HCT116 (cell line): Measurements from ENCODE around the gene FFAR4. TPM values are rescaled to one million over a fixed set of nuclear protein-coding genes. Genes with fewer than 3 reads are reported as not detected.

Source experiments
- ATAC-seq: fragments of 200-7000 bp; cut with Tn5 transposase; 2 replicates; pipeline ENCODE4 v1.9.1; 2020; ENCODE audit warnings: mild to moderate bottlenecking, moderate library complexity
- BruUV-seq: library from RNA; stranded (reverse); fragments of 400-500 nt; replicated peaks from 2 replicates; lab custom pipeline; 2021; lab: Mats Ljungman, UMichigan
- CTCF ChIA-PET: fragments of 300-600 bp; sonication (Branson Sonifier 250); formaldehyde crosslinking; loops from one replicate; lab custom pipeline; 2021; ENCODE audit warnings: antibody characterized with exemption; lab: Charles Lee
- POLR2A ChIA-PET: fragments of 300-600, 350-600 bp; sonication (Branson Sonifier 250); formaldehyde crosslinking; loops from one replicate; lab custom pipeline; 2021; ENCODE audit warnings: antibody characterized with exemption; lab: Charles Lee
- RAD21 ChIA-PET, 2 experiments: fragments of 300-600 bp; sonication (Branson Sonifier 250); formaldehyde crosslinking; loops; one replicate each; lab custom pipeline; 2023; ENCODE audit warnings: low total read pairs in 2 of 2; ENCODE audit not compliant: uncharacterized antibody in 2 of 2, unreplicated experiment in 2 of 2, low non-redundant PET in 1 of 2; lab: Charles Lee
- DNase-seq: peaks from one replicate; pipeline ENCODE4 v3.0.0-alpha.2; 2010; ENCODE audit warnings: low read depth, low spot score
- H2AFZ ChIP-seq: fragments of 200-600 bp; shearing (Covaris generic), sonication (generic); 2 replicates; pipeline ENCODE4 v1.6.1; 2017; ENCODE audit warnings: low read depth, mixed run types, mixed read lengths, antibody characterized with exemption, low read length; ENCODE audit not compliant: poor library complexity, severe bottlenecking
- H3K27ac ChIP-seq: 2 replicates; pipeline ENCODE4 v1.5.1; 2012; ENCODE audit warnings: low read depth, low read length
- H3K27me3 ChIP-seq: fragments of 200-600 bp; sonication (generic); 2 replicates; pipeline ENCODE4 v1.6.1; 2016; ENCODE audit warnings: mixed run types, low read length, mixed read lengths; ENCODE audit not compliant: insufficient read depth
- H3K36me3 ChIP-seq, 2 experiments: fragments of 200-500 bp in 1 of 2; fragments of 200-600 bp in 1 of 2; sonication (Bioruptor generic) in 1 of 2; sonication (generic) in 1 of 2; 2 replicates each; pipeline versions ENCODE4 v1.5.1 to v1.6.1; 2014 to 2016; ENCODE audit warnings: low read length in 2 of 2, inconsistent platforms in 1 of 2, mixed read lengths in 1 of 2, mixed run types in 1 of 2; ENCODE audit not compliant: insufficient read depth in 2 of 2, control insufficient read depth in 1 of 2
- H3K4me1 ChIP-seq, 2 experiments: fragments of 200-600 bp in 1 of 2; sonication (generic) in 1 of 2; 2 replicates each; pipeline versions ENCODE4 v1.5.1 to v1.6.1; 2012 to 2017; ENCODE audit warnings: low read length in 2 of 2, inconsistent platforms in 1 of 2, mild to moderate bottlenecking in 1 of 2, mixed read lengths in 1 of 2, mixed run types in 1 of 2, moderate library complexity in 1 of 2; ENCODE audit not compliant: insufficient read depth in 2 of 2, control insufficient read depth in 1 of 2
- H3K4me2 ChIP-seq: fragments of 200-600 bp; sonication (generic); 2 replicates; pipeline ENCODE4 v1.6.1; 2017; ENCODE audit warnings: mixed run types, low read length, mixed read lengths
- H3K4me3 ChIP-seq, 2 experiments: fragments of 200-600 bp in 1 of 2; sonication (generic) in 1 of 2; replicated peaks in 1 of 2; 2 replicates each; pipeline ENCODE4 v1.5.1; 2011 to 2016; ENCODE audit warnings: low read length in 2 of 2, control low read depth in 1 of 2, low read depth in 1 of 2, mild to moderate bottlenecking in 1 of 2, mixed read lengths in 1 of 2, mixed run types in 1 of 2
- H3K79me2 ChIP-seq: fragments of 200-600 bp; sonication (generic); 2 replicates; pipeline ENCODE4 v1.6.1; 2017; ENCODE audit warnings: mild to moderate bottlenecking, mixed run types, low read length, moderate library complexity, mixed read lengths; ENCODE audit not compliant: insufficient read depth
- H3K9ac ChIP-seq: fragments of 200-600 bp; sonication (generic); 2 replicates; pipeline ENCODE4 v1.6.1; 2016; ENCODE audit warnings: low read length, mixed read lengths
- H3K9me2 ChIP-seq: fragments of 200-600 bp; sonication (generic), shearing (Covaris generic); 2 replicates; pipeline ENCODE4 v1.6.1; 2017; ENCODE audit warnings: mixed run types, mild to moderate bottlenecking, moderate library complexity; ENCODE audit not compliant: insufficient read depth
- H3K9me3 ChIP-seq, 2 experiments: fragments of 200-500 bp in 1 of 2; fragments of 200-600 bp in 1 of 2; sonication (Bioruptor generic) in 1 of 2; sonication (generic) in 1 of 2; 2 replicates each; pipeline ENCODE4 v1.6.1; 2014 to 2017; ENCODE audit warnings: low read length in 2 of 2, mixed read lengths in 2 of 2, inconsistent platforms in 1 of 2, low read depth in 1 of 2, mild to moderate bottlenecking in 1 of 2, mixed run types in 1 of 2, moderate library complexity in 1 of 2; ENCODE audit not compliant: control insufficient read depth in 1 of 2, insufficient read depth in 1 of 2
- H4K20me1 ChIP-seq: fragments of 200-600 bp; sonication (generic), shearing (Covaris generic); 2 replicates; pipeline ENCODE4 v1.6.1; 2017; ENCODE audit warnings: mixed run types, mild to moderate bottlenecking, moderate library complexity; ENCODE audit not compliant: insufficient read depth
- ATF3 ChIP-seq: IDR thresholded peaks from 2 replicates; pipeline ENCODE4 v1.6.1; 2012
- FOSL1 ChIP-seq: IDR thresholded peaks from 2 replicates; pipeline ENCODE4 v1.6.1; 2012; ENCODE audit warnings: low read depth
- JUND ChIP-seq: IDR thresholded peaks from 2 replicates; pipeline ENCODE4 v1.6.1; 2012
- MAX ChIP-seq: IDR thresholded peaks from 2 replicates; pipeline ENCODE4 v1.6.1; 2012
- POLR2A ChIP-seq: IDR thresholded peaks from 2 replicates; pipeline ENCODE4 v1.7.0; 2011; ENCODE audit warnings: borderline replicate concordance; ENCODE audit not compliant: insufficient read depth, insufficient read length; ENCODE audit errors: extremely low read depth
- TCF7L2 ChIP-seq: IDR thresholded peaks from 2 replicates; pipeline ENCODE4 v1.7.0; 2011; ENCODE audit warnings: borderline replicate concordance, inconsistent platforms; ENCODE audit not compliant: insufficient read depth, insufficient read length; ENCODE audit errors: extremely low read depth
- intact Hi-C: fragments of 100-400 bp; cut with micrococcal nuclease; formaldehyde crosslinking; loops from 2 replicates; pipeline ENCODE4 v1.10.0; 2022
- total RNA-seq: library from RNA; stranded (reverse); gene quantifications from one replicate; pipeline ENCODE4 v1.2.1, GENCODE V29; 2021; ENCODE audit not compliant: unreplicated experiment
- TF ChIP-seq, protein P1 (sequence below): IDR thresholded peaks from 2 replicates; pipeline ENCODE4 v1.6.1; 2011; ENCODE audit warnings: mild to moderate bottlenecking, low read length, moderate library complexity; ENCODE audit not compliant: insufficient replicate concordance; ENCODE audit errors: extremely low read depth
- TF ChIP-seq, protein P2 (sequence below), 3 experiments: fragments of 200-600 bp in 1 of 3; sonication (generic) in 1 of 3; IDR thresholded peaks in 2 of 3; conservative IDR thresholded peaks in 1 of 3; 2 replicates each; pipeline ENCODE4 v1.5.1; 2012 to 2017; ENCODE audit warnings: low read depth in 2 of 3, low read length in 2 of 3, antibody characterized with exemption in 1 of 3, borderline replicate concordance in 1 of 3, control low read depth in 1 of 3, mild to moderate bottlenecking in 1 of 3, mixed read lengths in 1 of 3, mixed run types in 1 of 3, moderate library complexity in 1 of 3; ENCODE audit not compliant: insufficient read depth in 1 of 3

Gene FFAR4
- total RNA-seq, 1 experiment from 2014 or later: not detected

- peaks cover 0 to 7% of the 10 kb centered on the region in 2 experiments; a peak in 2 of 4 replicates for H3K4me1 ChIP-seq
- no peaks in the 10 kb centered on the region for H4K20me1 ChIP-seq
- H3K36me3 ChIP-seq: no peaks in the 10 kb centered on the region
- no peak overlapping the region for H2AFZ ChIP-seq
- H3K27me3 ChIP-seq: no peaks in the 10 kb centered on the region
- TF ChIP-seq ATF3 (no peak), FOSL1 (no peak), POLR2A (no peak), MAX (no peak), JUND (no peak), TCF7L2 (no peak)
- TF ChIP-seq, protein P1, sequence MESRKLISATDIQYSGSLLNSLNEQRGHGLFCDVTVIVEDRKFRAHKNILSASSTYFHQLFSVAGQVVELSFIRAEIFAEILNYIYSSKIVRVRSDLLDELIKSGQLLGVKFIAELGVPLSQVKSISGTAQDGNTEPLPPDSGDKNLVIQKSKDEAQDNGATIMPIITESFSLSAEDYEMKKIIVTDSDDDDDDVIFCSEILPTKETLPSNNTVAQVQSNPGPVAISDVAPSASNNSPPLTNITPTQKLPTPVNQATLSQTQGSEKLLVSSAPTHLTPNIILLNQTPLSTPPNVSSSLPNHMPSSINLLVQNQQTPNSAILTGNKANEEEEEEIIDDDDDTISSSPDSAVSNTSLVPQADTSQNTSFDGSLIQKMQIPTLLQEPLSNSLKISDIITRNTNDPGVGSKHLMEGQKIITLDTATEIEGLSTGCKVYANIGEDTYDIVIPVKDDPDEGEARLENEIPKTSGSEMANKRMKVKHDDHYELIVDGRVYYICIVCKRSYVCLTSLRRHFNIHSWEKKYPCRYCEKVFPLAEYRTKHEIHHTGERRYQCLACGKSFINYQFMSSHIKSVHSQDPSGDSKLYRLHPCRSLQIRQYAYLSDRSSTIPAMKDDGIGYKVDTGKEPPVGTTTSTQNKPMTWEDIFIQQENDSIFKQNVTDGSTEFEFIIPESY: no peak
- TF ChIP-seq, protein P2, sequence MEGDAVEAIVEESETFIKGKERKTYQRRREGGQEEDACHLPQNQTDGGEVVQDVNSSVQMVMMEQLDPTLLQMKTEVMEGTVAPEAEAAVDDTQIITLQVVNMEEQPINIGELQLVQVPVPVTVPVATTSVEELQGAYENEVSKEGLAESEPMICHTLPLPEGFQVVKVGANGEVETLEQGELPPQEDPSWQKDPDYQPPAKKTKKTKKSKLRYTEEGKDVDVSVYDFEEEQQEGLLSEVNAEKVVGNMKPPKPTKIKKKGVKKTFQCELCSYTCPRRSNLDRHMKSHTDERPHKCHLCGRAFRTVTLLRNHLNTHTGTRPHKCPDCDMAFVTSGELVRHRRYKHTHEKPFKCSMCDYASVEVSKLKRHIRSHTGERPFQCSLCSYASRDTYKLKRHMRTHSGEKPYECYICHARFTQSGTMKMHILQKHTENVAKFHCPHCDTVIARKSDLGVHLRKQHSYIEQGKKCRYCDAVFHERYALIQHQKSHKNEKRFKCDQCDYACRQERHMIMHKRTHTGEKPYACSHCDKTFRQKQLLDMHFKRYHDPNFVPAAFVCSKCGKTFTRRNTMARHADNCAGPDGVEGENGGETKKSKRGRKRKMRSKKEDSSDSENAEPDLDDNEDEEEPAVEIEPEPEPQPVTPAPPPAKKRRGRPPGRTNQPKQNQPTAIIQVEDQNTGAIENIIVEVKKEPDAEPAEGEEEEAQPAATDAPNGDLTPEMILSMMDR (IDR thresholded peaks at IDR 0.05 in 2 of 3, conservative IDR thresholded peaks at IDR 0.05 in 1 of 3; ENCODE audit: borderline replicate concordance in 1 of 3, insufficient read depth in 1 of 3, low read depth in 2 of 3, low read length in 2 of 3): no peak
- TF ChIP-seq, all 23 proteins: peak for 0
- ChIA-PET CTCF (no interaction called here), POLR2A (no interaction called here), RAD21 (no interaction called here)
- no peak overlapping the region for H3K4me3 ChIP-seq
- DNase-seq (no peak), ATAC-seq (no peak)
- H3K9me3 ChIP-seq: no peaks in the 10 kb centered on the region
- no peak overlapping the region for H3K27ac ChIP-seq
- H3K4me2 ChIP-seq: no peak overlapping the region
- no peaks in the 10 kb centered on the region for H3K79me2 ChIP-seq
- intact Hi-C loops: no loop called here
- no peaks in the 10 kb centered on the region for H3K9me2 ChIP-seq
- H3K9ac ChIP-seq: no peak overlapping the region
- BruUV-seq: no TSS peak
Observed at GRCh38 chr10:93550606-93551005, 15.9 kb upstream of the FFAR4 start.
